WTC11 (cell line): ENCODE data around the gene AXL. TPM values are rescaled to one million over a fixed set of nuclear protein-coding genes. Genes with fewer than 3 reads are reported as not detected.

ENCODE experiments used
- ATAC-seq: fragments of 200-7000 bp; cut with Tn5 transposase; 2 replicates; pipeline ENCODE4 v1.10.0; 2021; ENCODE audit warnings: mild to moderate bottlenecking, moderate library complexity
- CTCF ChIA-PET: fragments of 300-600 bp; sonication (Branson Sonifier 250); formaldehyde crosslinking; loops from one replicate; lab custom pipeline; 2021; ENCODE audit warnings: antibody characterized with exemption; lab: Charles Lee
- POLR2A ChIA-PET: fragments of 350-600 bp; sonication (Branson Sonifier 250); formaldehyde crosslinking; loops from one replicate; lab custom pipeline; 2021; ENCODE audit warnings: antibody characterized with exemption; lab: Charles Lee
- DNase-seq: peaks from one replicate; pipeline ENCODE4 v3.0.0; 2021; ENCODE audit warnings: low spot score
- H3K27ac Mint-ChIP-seq: 2 replicates; pipeline ENCODE4 v1.8.0; 2021; ENCODE audit warnings: mixed read lengths
- H3K27me3 Mint-ChIP-seq: 2 replicates; pipeline ENCODE4 v1.8.0; 2021; ENCODE audit warnings: low read depth, mild to moderate bottlenecking, moderate library complexity, mixed read lengths
- H3K36me3 Mint-ChIP-seq: 2 replicates; pipeline ENCODE4 v1.8.0; 2021; ENCODE audit warnings: mixed read lengths
- H3K4me1 Mint-ChIP-seq: 2 replicates; pipeline ENCODE4 v1.8.0; 2022; ENCODE audit warnings: mixed read lengths
- H3K4me3 Mint-ChIP-seq: 2 replicates; pipeline ENCODE4 v1.8.0; 2021; ENCODE audit warnings: mild to moderate bottlenecking, moderate library complexity, mixed read lengths
- H3K9me3 Mint-ChIP-seq: 2 replicates; pipeline ENCODE4 v1.8.0; 2021; ENCODE audit warnings: mixed read lengths
- CBFB ChIP-seq: sonication (generic); formaldehyde crosslinking; IDR thresholded peaks from 2 replicates; pipeline ENCODE4 v1.8.1; 2022; ENCODE audit warnings: mild to moderate bottlenecking, low read depth, missing genetic modification reagents
- CREM ChIP-seq: sonication (generic); formaldehyde crosslinking; IDR thresholded peaks from 2 replicates; pipeline ENCODE4 v1.8.1; 2022; ENCODE audit warnings: mild to moderate bottlenecking, missing genetic modification reagents, moderate library complexity
- E2F1 ChIP-seq: sonication (generic); formaldehyde crosslinking; IDR thresholded peaks from 2 replicates; pipeline ENCODE4 v1.8.0; 2022; ENCODE audit warnings: mild to moderate bottlenecking, missing genetic modification reagents
- E2F5 ChIP-seq: sonication (generic); formaldehyde crosslinking; IDR thresholded peaks from 2 replicates; pipeline ENCODE4 v1.8.1; 2022; ENCODE audit warnings: mild to moderate bottlenecking, moderate library complexity, missing genetic modification reagents
- ERG ChIP-seq: fragments of 250-450 bp; sonication (Bioruptor Pico); IDR thresholded peaks from 2 replicates; pipeline ENCODE4 v1.8.0; 2021; ENCODE audit warnings: mild to moderate bottlenecking
- ESRRA ChIP-seq: sonication (generic); formaldehyde crosslinking; IDR thresholded peaks from 2 replicates; pipeline ENCODE4 v1.8.1; 2022; ENCODE audit warnings: mild to moderate bottlenecking, missing genetic modification reagents, borderline replicate concordance
- GRHL2 ChIP-seq: fragments of 250-450 bp; sonication (Bioruptor Pico); IDR thresholded peaks from 2 replicates; pipeline ENCODE4 v1.8.0; 2022; ENCODE audit warnings: mild to moderate bottlenecking, moderate library complexity; ENCODE audit not compliant: insufficient replicate concordance, severe bottlenecking
- HMGXB4 ChIP-seq: sonication (generic); formaldehyde crosslinking; IDR thresholded peaks from 2 replicates; pipeline ENCODE4 v1.8.1; 2023; ENCODE audit warnings: mild to moderate bottlenecking, moderate library complexity, missing genetic modification reagents
- NFATC4 ChIP-seq: fragments of 250-450 bp; sonication (Bioruptor Pico); IDR thresholded peaks from 2 replicates; pipeline ENCODE4 v1.9.0; 2021; ENCODE audit warnings: mild to moderate bottlenecking
- NR2C2 ChIP-seq: sonication (generic); formaldehyde crosslinking; IDR thresholded peaks from 2 replicates; pipeline ENCODE4 v1.8.0; 2022; ENCODE audit warnings: mild to moderate bottlenecking, missing genetic modification reagents
- PRDM15 ChIP-seq: sonication (generic); formaldehyde crosslinking; IDR thresholded peaks from 2 replicates; pipeline ENCODE4 v1.8.0; 2022; ENCODE audit warnings: missing genetic modification reagents
- STAT6 ChIP-seq: sonication (generic); formaldehyde crosslinking; conservative IDR thresholded peaks from 2 replicates; pipeline ENCODE4 v1.8.1; 2023; ENCODE audit warnings: mild to moderate bottlenecking, low read depth, missing genetic modification reagents, moderate library complexity
- TP53 ChIP-seq: sonication (generic); formaldehyde crosslinking; IDR thresholded peaks from 2 replicates; pipeline ENCODE4 v1.8.1; 2023; ENCODE audit warnings: mild to moderate bottlenecking, missing genetic modification reagents
- USF2 ChIP-seq: sonication (generic); formaldehyde crosslinking; IDR thresholded peaks from 2 replicates; pipeline ENCODE4 v1.8.1; 2023; ENCODE audit warnings: mild to moderate bottlenecking, missing genetic modification reagents, moderate library complexity
- ZNF281 ChIP-seq: sonication (generic); formaldehyde crosslinking; IDR thresholded peaks from 2 replicates; pipeline ENCODE4 v1.8.0; 2023; ENCODE audit warnings: mild to moderate bottlenecking, missing genetic modification reagents
- ZNF423 ChIP-seq: fragments of 250-450 bp; sonication (Bioruptor Pico); IDR thresholded peaks from 2 replicates; pipeline ENCODE4 v2.1.2; 2022; ENCODE audit warnings: mild to moderate bottlenecking, moderate library complexity
- total RNA-seq: library from RNA; stranded (reverse); gene quantifications from 3 replicates; pipeline ENCODE4 v1.2.3, GENCODE V29; 2021

AXL gene
- total RNA-seq, 1 experiment from 2014 or later: 25.0 TPM

GRCh38 chr19:41189425-41190065, 29.5 kb upstream of the AXL start (continued):
- TF ChIP-seq E2F5 (CRISPR knock-in tag) (0 out of 2 replicates have a peak, but pooled peaks have one; percentile 36), CBFB (CRISPR knock-in tag) (0 out of 2 replicates have a peak, but pooled peaks have one; percentile 46), PRDM15 (CRISPR knock-in tag) (peak; percentile 98), GRHL2 (CRISPR knock-in tag) (no peak), ZNF281 (CRISPR knock-in tag) (peak; percentile 88), TP53 (CRISPR knock-in tag) (0 out of 2 replicates have a peak, but pooled peaks have one; percentile 39), STAT6 (CRISPR knock-in tag) (0 out of 2 replicates have a peak, but pooled peaks have one; percentile 44)

- peak within 1 kb of the TSS; percentile 88 for H3K27ac Mint-ChIP-seq
- peak within 1 kb of the TSS; percentile 93 for H3K4me3 Mint-ChIP-seq
- H3K9me3 Mint-ChIP-seq: no peaks in the 10 kb centered on the region
- POLR2A ChIA-PET: interaction anchor here (0.9 to 1.2 kb wide), 3 partner anchors 17 to 71 kb away, joined by 3 to 6 read pairs (median 3); partner anchors contain the start of genes AXL and HNRNPUL1
- peak; percentile 65 for ATAC-seq
- H3K27me3 Mint-ChIP-seq: no peaks in the 10 kb centered on the region
- CTCF ChIA-PET: interaction anchor here (0.5 to 2.9 kb wide), 5 partner anchors 12 to 255 kb away, joined by 3 to 22 read pairs (median 8); partner anchors contain the start of gene HNRNPUL1
- H3K4me1 Mint-ChIP-seq: peaks cover 67% of the 10 kb centered on the region
- H3K36me3 Mint-ChIP-seq: peaks cover 26% of the 10 kb centered on the region
- DNase-seq: peak; percentile 78
- TF ChIP-seq E2F1: 0 out of 2 replicates have a peak, but pooled peaks have one; percentile 32
- TF ChIP-seq ESRRA: no peak
- TF ChIP-seq ZNF423: peak; percentile 46; the same call in 1 of the 2 replicates
- no peak for TF ChIP-seq NFATC4 (CRISPR knock-in tag)
- TF ChIP-seq USF2 (CRISPR knock-in tag): no peak
- no peak for TF ChIP-seq NR2C2 (CRISPR knock-in tag)
- TF ChIP-seq HMGXB4 (CRISPR knock-in tag): peak; percentile 50; the same call in 1 of the 2 replicates
- 0 out of 2 replicates have a peak, but pooled peaks have one; percentile 11 for TF ChIP-seq CREM (CRISPR knock-in tag)
- no peak for TF ChIP-seq ERG (CRISPR knock-in tag)
Observed at GRCh38 chr19:41192574-41193429, 26.2 kb upstream of the AXL start, which contains the start of gene CYP2S1. TSS of gene CYP2S1 (plus strand) at chr19:41193219. CDS start at chr19:41193265, 46 bp downstream.
